Astrocyte of the spinal cord (primary cell): ENCODE data around the gene GPM6B.

ENCODE experiments used
- DNase-seq: peaks from one replicate; pipeline ENCODE4 v3.0.0; 2011; ENCODE audit warnings: low read depth, low spot score
- H3K4me3 ChIP-seq: 2 replicates; pipeline ENCODE4 v1.5.1; 2011; ENCODE audit warnings: low read depth, mild to moderate bottlenecking, low read length, moderate library complexity
- CTCF ChIP-seq: IDR thresholded peaks from 2 replicates; pipeline ENCODE4 v1.5.1; 2012; ENCODE audit warnings: low read depth, mild to moderate bottlenecking, low read length, inconsistent platforms
- in situ Hi-C: cut with HindIII; loops from 2 replicates; pipeline ENCODE4 v1.10.0; 2017; ENCODE audit warnings: low sequenced_read_pairs

The GPM6B gene

GRCh38 chrX:13791559-13791958 lies 25.3 kb downstream of the GPM6B start:
- DNase-seq: peak; percentile 14
- no peak overlapping the region for H3K4me3 ChIP-seq
- no peak for TF ChIP-seq CTCF
- in situ Hi-C loops: no loop called here

GRCh38 chrX:13791145-13791544 lies 25.7 kb downstream of the GPM6B start:
- in situ Hi-C loops: no loop called here
- no peak for DNase-seq
- no peak for TF ChIP-seq CTCF
- no peak overlapping the region for H3K4me3 ChIP-seq

- H3K4me3 ChIP-seq: no peak overlapping the region
- TF ChIP-seq CTCF: no peak
- in situ Hi-C loops: no loop called here
- DNase-seq: peak; percentile 9
Observed at GRCh38 chrX:13790206-13791131, 26.4 kb downstream of the GPM6B start.

- in situ Hi-C loops: no loop called here
- no peak for TF ChIP-seq CTCF
- no peak for DNase-seq
- no peak overlapping the region for H3K4me3 ChIP-seq
Observed at GRCh38 chrX:13786048-13786447, 30.8 kb downstream of the GPM6B start.

- TF ChIP-seq CTCF: no peak
- H3K4me3 ChIP-seq: no peak overlapping the region
- in situ Hi-C loops: no loop called here
- DNase-seq: no peak
Observed at GRCh38 chrX:13780868-13781427, 35.9 kb downstream of the GPM6B start.

GRCh38 chrX:13778916-13779315 lies 38.0 kb downstream of the GPM6B start:
- in situ Hi-C loops: no loop called here
- no peak for TF ChIP-seq CTCF
- peak; percentile 40 for DNase-seq
- H3K4me3 ChIP-seq: no peak overlapping the region
